TTC549 (cell line): ENCODE results near the gene RFC5.
"Not testable (repeated sequence)": the region's sequence is repeated elsewhere in the genome, so short reads cannot be mapped to it uniquely, and the experiment has no call there.

Experiments used
- FAIRE-seq: peaks from 2 replicates; lab custom pipeline; 2012; peaks lifted over from hg19 to GRCh38; lab: Jason Lieb, UNC

Gene RFC5

GRCh38 chr12:118016424-118017264, at the start of gene RFC5:
RFC5 (plus strand) TSS chr12:118016703; CDS start chr12:118016828, 125 bp downstream.
- FAIRE-seq, result peak; percentile 37

GRCh38 chr12:117967043-117967442, 49.5 kb upstream of the RFC5 start:
- no peak for FAIRE-seq

- no peak for FAIRE-seq
Measured at GRCh38 chr12:117967512-117967911, 49.0 kb upstream of the RFC5 start.

- no peak for FAIRE-seq
Measured at GRCh38 chr12:117968151-117968789, 48.2 kb upstream of the RFC5 start.

GRCh38 chr12:117968826-117969659, 47.5 kb upstream of the RFC5 start, which contains the start of gene KSR2:
KSR2 (minus strand) TSS chr12:117968990; CDS start chr12:117968255, 735 bp downstream.
- FAIRE-seq, result no peak

- no peak for FAIRE-seq
Measured at GRCh38 chr12:117970334-117970733, 46.2 kb upstream of the RFC5 start.

- FAIRE-seq, result no peak
Measured at GRCh38 chr12:117972301-117972700, 44.2 kb upstream of the RFC5 start.

- no peak for FAIRE-seq
Measured at GRCh38 chr12:117975006-117975405, 41.5 kb upstream of the RFC5 start.

GRCh38 chr12:117977373-117977772, 39.1 kb upstream of the RFC5 start:
- FAIRE-seq, result no peak

- FAIRE-seq, result no peak
Measured at GRCh38 chr12:117980616-117981015, 35.9 kb upstream of the RFC5 start.

- FAIRE-seq, result no peak
Measured at GRCh38 chr12:117981267-117981666, 35.2 kb upstream of the RFC5 start.

GRCh38 chr12:117985182-117985581, 31.3 kb upstream of the RFC5 start:
- FAIRE-seq, result no peak

GRCh38 chr12:117986705-117987469, 29.6 kb upstream of the RFC5 start:
- FAIRE-seq, result no peak

GRCh38 chr12:117994551-117995438, 21.7 kb upstream of the RFC5 start:
- FAIRE-seq, result no peak

- no peak for FAIRE-seq
Measured at GRCh38 chr12:117998719-117999118, 17.8 kb upstream of the RFC5 start.

- not testable (repeated sequence) for FAIRE-seq
Measured at GRCh38 chr12:117999806-118000205, 16.7 kb upstream of the RFC5 start.

GRCh38 chr12:118010903-118011302, 5.6 kb upstream of the RFC5 start:
- no peak for FAIRE-seq

GRCh38 chr12:118011377-118011776, 5.1 kb upstream of the RFC5 start:
- no peak for FAIRE-seq

- no peak for FAIRE-seq
Measured at GRCh38 chr12:118011961-118012360, 4.5 kb upstream of the RFC5 start.

- FAIRE-seq, result no peak
Measured at GRCh38 chr12:118013283-118013682, 3.2 kb upstream of the RFC5 start.

- no peak for FAIRE-seq
Measured at GRCh38 chr12:118015306-118015705, 1.2 kb upstream of the RFC5 start.
